ENCODE data around the gene IGF2R.

DNA sequence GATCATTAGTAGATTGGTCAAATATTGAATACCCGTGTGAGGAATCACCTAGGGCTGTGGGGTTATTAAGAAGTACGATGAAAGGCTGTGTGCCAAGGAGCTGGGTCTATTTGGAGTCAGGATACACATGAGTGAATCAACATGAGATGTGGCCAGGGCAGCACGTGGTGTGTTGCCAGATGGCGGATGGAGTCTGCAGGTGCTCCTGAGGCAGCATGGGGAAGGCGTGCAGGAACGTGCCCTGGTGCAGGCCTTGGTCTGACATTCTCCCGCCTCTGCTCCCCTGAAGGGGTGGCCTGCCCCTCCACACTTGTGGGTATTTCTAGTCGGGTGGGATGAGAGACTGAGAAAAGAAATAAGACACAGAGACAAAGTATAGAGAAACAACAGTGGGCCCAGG lies 113.7 kb downstream of the IGF2R start:
- TF ChIP-seq, protein P1, sequence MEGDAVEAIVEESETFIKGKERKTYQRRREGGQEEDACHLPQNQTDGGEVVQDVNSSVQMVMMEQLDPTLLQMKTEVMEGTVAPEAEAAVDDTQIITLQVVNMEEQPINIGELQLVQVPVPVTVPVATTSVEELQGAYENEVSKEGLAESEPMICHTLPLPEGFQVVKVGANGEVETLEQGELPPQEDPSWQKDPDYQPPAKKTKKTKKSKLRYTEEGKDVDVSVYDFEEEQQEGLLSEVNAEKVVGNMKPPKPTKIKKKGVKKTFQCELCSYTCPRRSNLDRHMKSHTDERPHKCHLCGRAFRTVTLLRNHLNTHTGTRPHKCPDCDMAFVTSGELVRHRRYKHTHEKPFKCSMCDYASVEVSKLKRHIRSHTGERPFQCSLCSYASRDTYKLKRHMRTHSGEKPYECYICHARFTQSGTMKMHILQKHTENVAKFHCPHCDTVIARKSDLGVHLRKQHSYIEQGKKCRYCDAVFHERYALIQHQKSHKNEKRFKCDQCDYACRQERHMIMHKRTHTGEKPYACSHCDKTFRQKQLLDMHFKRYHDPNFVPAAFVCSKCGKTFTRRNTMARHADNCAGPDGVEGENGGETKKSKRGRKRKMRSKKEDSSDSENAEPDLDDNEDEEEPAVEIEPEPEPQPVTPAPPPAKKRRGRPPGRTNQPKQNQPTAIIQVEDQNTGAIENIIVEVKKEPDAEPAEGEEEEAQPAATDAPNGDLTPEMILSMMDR (IDR thresholded peaks at IDR 0.05), result no peak
- TF ChIP-seq POLR2AphosphoS5 (IDR thresholded peaks at IDR 0.05), result no peak
- TF ChIP-seq EP300 (IDR thresholded peaks at IDR 0.05; ENCODE audit: low read depth), result no peak
